22Rv1 (cell line): ENCODE results near the gene MRPL9.

Experiments used
- CTCF ChIP-seq: fragments of 450-650 bp; IDR thresholded peaks from 2 replicates; pipeline ENCODE4 v1.5.1; 2017; ENCODE audit warnings: mild to moderate bottlenecking
- ZFX ChIP-seq: fragments of 450-650 bp; IDR thresholded peaks from 2 replicates; pipeline ENCODE4 v1.6.1; 2017; ENCODE audit warnings: antibody characterized with exemption, borderline replicate concordance

DNA sequence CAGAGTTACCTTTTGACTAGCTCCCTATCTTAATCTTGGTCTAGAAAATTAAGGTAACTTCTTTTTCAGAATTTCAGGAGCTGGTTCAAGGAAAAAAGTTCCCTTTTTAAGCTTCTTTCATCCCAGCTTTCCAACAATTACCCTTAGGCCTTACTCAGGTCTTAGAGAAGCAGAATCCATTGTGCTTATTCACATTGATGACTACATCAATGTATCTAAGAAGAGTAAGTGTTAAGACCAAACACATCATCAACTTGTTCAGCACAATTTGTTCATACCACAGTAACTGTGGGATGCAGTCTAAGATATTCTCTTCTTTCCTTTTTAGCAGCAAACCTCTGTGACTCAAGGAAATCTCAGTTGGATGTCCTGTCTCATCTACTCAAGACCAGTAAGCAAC lies 4.1 kb downstream of the MRPL9 start:
- no peak for TF ChIP-seq CTCF
- TF ChIP-seq ZFX: no peak
